22Rv1 (cell line): ENCODE data around the gene RAD51AP2.
A peak's percentile ranks its signal among the peaks of the same experiment; 100 is the strongest.

Experiments used
- H3K27ac ChIP-seq: fragments of 450-650 bp; 2 replicates; pipeline ENCODE4 v1.5.1; 2017
- CTCF ChIP-seq: fragments of 450-650 bp; IDR thresholded peaks from 2 replicates; pipeline ENCODE4 v1.5.1; 2017; ENCODE audit warnings: mild to moderate bottlenecking
- ZFX ChIP-seq: fragments of 450-650 bp; IDR thresholded peaks from 2 replicates; pipeline ENCODE4 v1.6.1; 2017; ENCODE audit warnings: antibody characterized with exemption, borderline replicate concordance

Gene RAD51AP2

DNA sequence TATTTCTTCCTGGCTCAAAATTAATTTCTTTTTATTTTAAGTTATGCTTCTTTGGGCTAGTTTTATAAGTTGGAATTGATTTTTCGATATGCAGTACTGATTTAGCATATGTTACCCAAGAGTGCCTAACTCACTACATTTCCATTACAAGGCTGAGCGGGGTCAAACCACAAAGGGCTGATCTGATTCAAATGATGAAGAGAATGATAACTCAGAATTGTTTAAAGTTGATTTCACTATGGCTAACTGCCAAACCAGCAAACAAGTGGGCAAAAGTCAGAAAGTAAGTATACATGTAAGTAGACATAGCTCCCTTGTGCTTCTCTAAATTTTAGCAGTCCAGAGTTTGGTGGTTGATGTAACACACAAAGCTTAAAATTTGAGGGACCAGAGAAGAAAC lies 35.6 kb downstream of the RAD51AP2 start:
- TF ChIP-seq CTCF (no peak), ZFX (no peak)
- no peak overlapping the region for H3K27ac ChIP-seq

GRCh38 chr2:17479875-17480274 lies 38.4 kb downstream of the RAD51AP2 start:
- no peak overlapping the region for H3K27ac ChIP-seq
- TF ChIP-seq CTCF = no peak
- no peak for TF ChIP-seq ZFX

GRCh38 chr2:17476830-17477229 lies 41.4 kb downstream of the RAD51AP2 start:
- H3K27ac ChIP-seq = no peak overlapping the region
- no peak for TF ChIP-seq CTCF
- TF ChIP-seq ZFX = no peak

- H3K27ac ChIP-seq = no peak overlapping the region
- TF ChIP-seq ZFX (no peak), CTCF (no peak)
Measured at GRCh38 chr2:17476064-17476463, 42.2 kb downstream of the RAD51AP2 start.

GRCh38 chr2:17475286-17475685 lies 43.0 kb downstream of the RAD51AP2 start:
- TF ChIP-seq ZFX (no peak), CTCF (no peak)
- H3K27ac ChIP-seq = no peak overlapping the region

GRCh38 chr2:17471979-17472378 lies 46.3 kb downstream of the RAD51AP2 start:
- H3K27ac ChIP-seq = no peak overlapping the region
- TF ChIP-seq ZFX (no peak), CTCF (no peak)

DNA sequence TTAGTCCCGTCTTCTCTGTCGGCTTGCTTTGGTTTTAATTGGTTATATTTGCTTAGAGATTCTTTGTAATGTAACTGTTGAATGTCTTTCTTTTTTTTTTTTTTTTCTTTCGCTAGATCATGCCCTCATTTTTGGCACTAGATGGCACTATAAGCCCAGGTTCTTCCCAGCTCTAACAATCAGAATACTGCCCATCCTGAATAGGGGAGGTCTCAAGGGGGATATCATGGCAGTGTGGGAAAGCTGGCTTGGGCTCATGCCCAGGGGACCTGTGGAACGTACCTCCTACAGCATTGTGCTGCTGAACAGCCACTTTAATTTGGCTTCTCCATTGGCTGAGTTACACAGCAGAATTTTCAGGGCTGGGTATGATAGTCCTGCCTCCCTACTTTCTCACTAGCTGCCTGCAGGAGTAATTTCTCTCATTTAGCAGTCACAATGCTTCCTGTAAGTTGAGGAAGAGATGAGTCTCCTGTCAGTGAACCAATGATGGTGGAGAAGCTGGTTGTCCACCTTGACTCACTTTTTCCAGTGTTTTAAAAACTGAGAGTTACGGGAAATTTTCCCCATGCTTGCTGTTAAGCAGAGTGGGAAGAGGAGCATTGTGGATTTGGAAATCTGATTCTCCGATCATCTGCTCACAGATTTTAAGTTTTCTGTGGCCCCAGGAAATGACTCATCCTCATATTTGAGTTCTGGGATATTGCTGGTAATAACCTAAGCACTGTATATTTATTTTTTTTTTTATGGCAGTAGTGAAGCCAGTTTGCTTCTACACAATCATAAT lies 47.2 kb downstream of the RAD51AP2 start:
- TF ChIP-seq CTCF (peak; percentile 74), ZFX (no peak)
- H3K27ac ChIP-seq = no peak overlapping the region
